Embryonic facial prominence (tissue), 1 donor: Measurements from ENCODE around the gene SEMA3E.
"Not testable (repeated sequence)": the region's sequence is repeated elsewhere in the genome, so short reads cannot be mapped to it uniquely, and the experiment has no call there.

Source experiments
- DNase-seq: peaks from one replicate; pipeline ENCODE4 v3.0.0-alpha.2; 2016; ENCODE audit errors: extremely low spot score

Gene SEMA3E

GRCh38 chr7:83559887-83560286, 89.1 kb downstream of the SEMA3E start:
- no peak for DNase-seq

- not testable (repeated sequence) for DNase-seq
These were observed 96.4 kb downstream of the SEMA3E start for GRCh38 chr7:83552556-83552955.

- no peak for DNase-seq
These were observed 98.8 kb downstream of the SEMA3E start for GRCh38 chr7:83550100-83550499.

- DNase-seq, result no peak
These were observed 100.7 kb downstream of the SEMA3E start for GRCh38 chr7:83548250-83548649.

- DNase-seq, result no peak
These were observed 101.4 kb downstream of the SEMA3E start for GRCh38 chr7:83547526-83547925.

GRCh38 chr7:83546586-83546985, 102.4 kb downstream of the SEMA3E start:
- DNase-seq, result no peak

- no peak for DNase-seq
These were observed 107.6 kb downstream of the SEMA3E start for GRCh38 chr7:83541187-83541960.

- no peak for DNase-seq
These were observed 114.5 kb downstream of the SEMA3E start for GRCh38 chr7:83534488-83534887.

- no peak for DNase-seq
These were observed 116.7 kb downstream of the SEMA3E start for GRCh38 chr7:83532219-83532618.

- no peak for DNase-seq
These were observed 117.2 kb downstream of the SEMA3E start for GRCh38 chr7:83531766-83532165.

- no peak for DNase-seq
These were observed 120.0 kb downstream of the SEMA3E start for GRCh38 chr7:83528925-83529423.

- no peak for DNase-seq
These were observed 124.5 kb downstream of the SEMA3E start for GRCh38 chr7:83524277-83525075.

GRCh38 chr7:83520726-83521125, 128.2 kb downstream of the SEMA3E start:
- no peak for DNase-seq

- no peak for DNase-seq
These were observed 129.7 kb downstream of the SEMA3E start for GRCh38 chr7:83519240-83519639.

- no peak for DNase-seq
These were observed 131.8 kb downstream of the SEMA3E start for GRCh38 chr7:83517035-83517700.

- no peak for DNase-seq
These were observed 134.0 kb downstream of the SEMA3E start for GRCh38 chr7:83514977-83515376.

- DNase-seq, result no peak
These were observed 139.5 kb downstream of the SEMA3E start for GRCh38 chr7:83509255-83510021.

- no peak for DNase-seq
These were observed 144.6 kb downstream of the SEMA3E start for GRCh38 chr7:83504330-83504729.

GRCh38 chr7:83502636-83503035, 146.3 kb downstream of the SEMA3E start:
- DNase-seq, result no peak

GRCh38 chr7:83494683-83495082, 154.3 kb downstream of the SEMA3E start:
- no peak for DNase-seq

- DNase-seq, result no peak
These were observed 156.1 kb downstream of the SEMA3E start for GRCh38 chr7:83492802-83493201.

- DNase-seq, result no peak
These were observed 161.1 kb downstream of the SEMA3E start for GRCh38 chr7:83487801-83488200.
